ENCODE results near the gene MCUR1.

DNA sequence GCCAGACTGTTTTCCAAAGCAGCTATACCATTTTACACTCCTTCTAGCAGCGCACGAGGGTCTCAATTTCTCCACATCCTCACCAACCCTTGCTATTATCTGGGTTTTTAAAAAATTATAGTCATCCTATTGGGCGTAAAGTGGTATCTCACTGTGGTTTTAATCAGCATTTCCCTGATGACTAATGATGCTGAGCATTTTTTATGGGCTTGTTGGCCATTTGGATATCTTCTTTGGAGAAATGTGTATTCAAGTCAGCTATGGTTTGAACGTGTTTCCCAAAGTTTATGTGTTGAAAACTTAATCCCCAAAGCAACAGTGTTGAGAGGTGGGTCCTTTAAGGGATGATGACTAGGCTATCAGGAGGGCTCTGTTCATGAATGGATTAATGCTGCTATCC, 6.7 kb downstream of the MCUR1 start:
- TF ChIP-seq, protein P1, sequence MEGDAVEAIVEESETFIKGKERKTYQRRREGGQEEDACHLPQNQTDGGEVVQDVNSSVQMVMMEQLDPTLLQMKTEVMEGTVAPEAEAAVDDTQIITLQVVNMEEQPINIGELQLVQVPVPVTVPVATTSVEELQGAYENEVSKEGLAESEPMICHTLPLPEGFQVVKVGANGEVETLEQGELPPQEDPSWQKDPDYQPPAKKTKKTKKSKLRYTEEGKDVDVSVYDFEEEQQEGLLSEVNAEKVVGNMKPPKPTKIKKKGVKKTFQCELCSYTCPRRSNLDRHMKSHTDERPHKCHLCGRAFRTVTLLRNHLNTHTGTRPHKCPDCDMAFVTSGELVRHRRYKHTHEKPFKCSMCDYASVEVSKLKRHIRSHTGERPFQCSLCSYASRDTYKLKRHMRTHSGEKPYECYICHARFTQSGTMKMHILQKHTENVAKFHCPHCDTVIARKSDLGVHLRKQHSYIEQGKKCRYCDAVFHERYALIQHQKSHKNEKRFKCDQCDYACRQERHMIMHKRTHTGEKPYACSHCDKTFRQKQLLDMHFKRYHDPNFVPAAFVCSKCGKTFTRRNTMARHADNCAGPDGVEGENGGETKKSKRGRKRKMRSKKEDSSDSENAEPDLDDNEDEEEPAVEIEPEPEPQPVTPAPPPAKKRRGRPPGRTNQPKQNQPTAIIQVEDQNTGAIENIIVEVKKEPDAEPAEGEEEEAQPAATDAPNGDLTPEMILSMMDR (IDR thresholded peaks at IDR 0.05 in 2 of 3, conservative IDR thresholded peaks at IDR 0.05 in 1 of 3; ENCODE audit: control insufficient read depth in 2 of 3, extremely low read depth in 1 of 3, insufficient read depth in 1 of 3, low read depth in 3 of 3, low read length in 3 of 3): no peak
- TF ChIP-seq YY1 (IDR thresholded peaks at IDR 0.05; ENCODE audit: low read depth, low read length) (no peak), ZNF384 (IDR thresholded peaks at IDR 0.05; ENCODE audit: borderline replicate concordance, low read depth, low read length) (no peak), NFYA (IDR thresholded peaks at IDR 0.05; ENCODE audit: borderline replicate concordance, low read depth, low read length) (no peak), POLR2A (IDR thresholded peaks at IDR 0.05; ENCODE audit: low read depth, low read length) (no peak), CEBPB (IDR thresholded peaks at IDR 0.05; ENCODE audit: borderline replicate concordance in 1 of 2, low read depth in 2 of 2, low read length in 2 of 2) (no peak)
- TF ChIP-seq, protein P2, sequence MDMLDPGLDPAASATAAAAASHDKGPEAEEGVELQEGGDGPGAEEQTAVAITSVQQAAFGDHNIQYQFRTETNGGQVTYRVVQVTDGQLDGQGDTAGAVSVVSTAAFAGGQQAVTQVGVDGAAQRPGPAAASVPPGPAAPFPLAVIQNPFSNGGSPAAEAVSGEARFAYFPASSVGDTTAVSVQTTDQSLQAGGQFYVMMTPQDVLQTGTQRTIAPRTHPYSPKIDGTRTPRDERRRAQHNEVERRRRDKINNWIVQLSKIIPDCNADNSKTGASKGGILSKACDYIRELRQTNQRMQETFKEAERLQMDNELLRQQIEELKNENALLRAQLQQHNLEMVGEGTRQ (IDR thresholded peaks at IDR 0.05; ENCODE audit: borderline replicate concordance, low read depth, low read length): no peak

Measured in GM12878 (cell line).